Liver (tissue), 9 donors: ENCODE data around the gene PPFIBP1. TPM values are rescaled to one million over a fixed set of nuclear protein-coding genes. Genes with fewer than 3 reads are reported as not detected.

Experiments
- DNase-seq: peaks from one replicate; pipeline ENCODE4 v3.0.0-alpha.2; 2017; ENCODE audit warnings: low spot score
- H3K27ac ChIP-seq, 2 donors: one replicate each; pipeline ENCODE4 v1.7.0; 2013; ENCODE audit warnings: inconsistent platforms in 2 of 2, low read length in 2 of 2, control low read depth in 1 of 2, low read depth in 1 of 2, mild to moderate bottlenecking in 1 of 2
- H3K27me3 ChIP-seq, 4 donors: one replicate each; pipeline versions ENCODE4 v1.6.1 to v1.7.0; 2013; ENCODE audit warnings: low read length in 3 of 4, inconsistent platforms in 1 of 4, mild to moderate bottlenecking in 1 of 4, moderate library complexity in 1 of 4; ENCODE audit not compliant: control insufficient read depth in 4 of 4, insufficient read depth in 4 of 4
- H3K36me3 ChIP-seq, 4 donors: one replicate each; pipeline versions ENCODE4 v1.6.1 to v1.7.0; 2013; ENCODE audit warnings: low read length in 3 of 4, mild to moderate bottlenecking in 3 of 4, low read depth in 1 of 4, moderate library complexity in 1 of 4; ENCODE audit not compliant: control insufficient read depth in 4 of 4, insufficient read depth in 3 of 4
- H3K4me1 ChIP-seq, 4 donors: one replicate each; pipeline versions ENCODE4 v1.6.1 to v1.7.0; 2013; ENCODE audit warnings: low read length in 3 of 4, mild to moderate bottlenecking in 3 of 4, moderate library complexity in 1 of 4; ENCODE audit not compliant: control insufficient read depth in 4 of 4, insufficient read depth in 4 of 4
- H3K4me3 ChIP-seq, 3 donors: one replicate each; pipeline versions ENCODE4 v1.6.1 to v1.7.0; 2013; ENCODE audit warnings: low read length in 3 of 3, control low read depth in 1 of 3, low read depth in 1 of 3, mild to moderate bottlenecking in 1 of 3
- H3K9ac ChIP-seq, 2 donors: one replicate each; pipeline ENCODE4 v1.7.0; 2013; ENCODE audit warnings: low read length in 2 of 2, mild to moderate bottlenecking in 2 of 2, moderate library complexity in 2 of 2, control low read depth in 1 of 2, low read depth in 1 of 2
- H3K9me3 ChIP-seq, 4 donors: one replicate each; pipeline versions ENCODE4 v1.6.1 to v1.7.0; 2013; ENCODE audit warnings: low read length in 3 of 4; ENCODE audit not compliant: control insufficient read depth in 4 of 4
- EGR1 ChIP-seq, 2 donors: IDR thresholded peaks; 2 replicates each; pipeline ENCODE4 v1.6.1; 2016 to 2018; ENCODE audit warnings: antibody characterized with exemption in 2 of 2, low read depth in 2 of 2
- FOXA1 ChIP-seq: IDR thresholded peaks from 2 replicates; pipeline ENCODE4 v1.6.1; 2016; ENCODE audit warnings: antibody characterized with exemption
- HNF4A ChIP-seq, 2 donors: conservative IDR thresholded peaks; 2 replicates each; pipeline ENCODE4 v1.6.1; 2016; ENCODE audit warnings: antibody characterized with exemption in 2 of 2, mild to moderate bottlenecking in 2 of 2
- HNF4G ChIP-seq: IDR thresholded peaks from 2 replicates; pipeline ENCODE4 v1.6.1; 2016; ENCODE audit warnings: antibody characterized with exemption
- JUND ChIP-seq, 2 donors: IDR thresholded peaks; 2 replicates each; pipeline ENCODE4 v1.6.1; 2016; ENCODE audit warnings: antibody characterized with exemption in 2 of 2
- MAX ChIP-seq: IDR thresholded peaks from 2 replicates; pipeline ENCODE4 v1.6.1; 2016; ENCODE audit warnings: antibody characterized with exemption
- NR2F2 ChIP-seq: IDR thresholded peaks from 2 replicates; pipeline ENCODE4 v1.6.1; 2016; ENCODE audit warnings: antibody characterized with exemption
- RXRA ChIP-seq, 2 donors: IDR thresholded peaks; 2 replicates each; pipeline ENCODE4 v1.6.1; 2017 to 2018; ENCODE audit warnings: antibody characterized with exemption in 2 of 2, mild to moderate bottlenecking in 1 of 2
- SP1 ChIP-seq: IDR thresholded peaks from 2 replicates; pipeline ENCODE4 v1.6.1; 2018; ENCODE audit warnings: antibody characterized with exemption, mild to moderate bottlenecking
- TAF1 ChIP-seq: conservative IDR thresholded peaks from 2 replicates; pipeline ENCODE4 v1.6.1; 2016; ENCODE audit warnings: antibody characterized with exemption, mild to moderate bottlenecking
- YY1 ChIP-seq: IDR thresholded peaks from 2 replicates; pipeline ENCODE4 v1.6.1; 2016; ENCODE audit warnings: antibody characterized with exemption, mild to moderate bottlenecking
- ZBTB33 ChIP-seq: IDR thresholded peaks from 2 replicates; pipeline ENCODE4 v1.6.1; 2016; ENCODE audit warnings: antibody characterized with exemption
- WGBS: extraction: QIAGEN DNeasy Blood & Tissue Kit; methylation state at CpG from one replicate; pipeline ENCODE4 v1.1.7; 2013; 5-methylcytosine and 5-hydroxymethylcytosine counted together
- polyA plus RNA-seq, 2 donors: library from polyadenylated mRNA; stranded (reverse) in 1 of 2; unstranded in 1 of 2; fragments of 200-250 nt in 1 of 2; fragments of >200 nt in 1 of 2; fragmentation: Nextera tagmentation in 1 of 2; extraction: Ambion mirVana in 1 of 2; gene quantifications; one replicate each; pipeline versions ENCODE4 v1.2.1 to v1.2.3, GENCODE V29; 2013 to 2015
- total RNA-seq, 2 donors: library from RNA; depleted of rRNA; stranded (reverse); fragments of >200 nt; gene quantifications; one replicate each; pipeline ENCODE4 v1.2.3, GENCODE V29; 2014
- TF ChIP-seq, protein P1 (sequence below): IDR thresholded peaks from 2 replicates; pipeline ENCODE4 v1.6.1; 2016; ENCODE audit warnings: antibody characterized with exemption, mild to moderate bottlenecking
- donor health status: healthy.
- donor health status: healthy.
- donor health status: healthy.
- donor health status: healthy.
- donor health status: healthy.

PPFIBP1 gene
- total and polyA plus RNA-seq, 4 donors, result 10.5 to 65.8 (median 17.4) TPM

DNA sequence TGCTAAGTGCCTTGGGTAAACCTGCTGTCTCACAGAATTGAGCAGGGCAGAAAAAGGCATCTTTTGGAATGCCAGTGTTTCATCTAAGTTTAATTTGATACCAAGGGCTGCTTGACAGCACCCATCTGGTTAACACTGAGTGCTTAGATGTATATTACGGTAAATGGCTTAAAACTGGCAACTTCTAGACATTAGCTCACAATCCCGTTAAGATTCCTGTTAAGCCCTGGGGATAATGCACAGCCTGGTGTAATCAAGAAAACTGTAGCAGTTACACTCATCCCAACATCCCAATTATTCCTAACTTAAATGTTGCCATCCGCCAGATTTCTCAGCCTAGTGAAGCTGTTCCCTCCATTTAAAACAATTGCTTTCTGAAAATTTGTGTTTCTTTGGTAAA lies 29.9 kb downstream of the PPFIBP1 start:
- no peak overlapping the region for H3K9ac ChIP-seq
- no peaks in the 10 kb centered on the region for H3K9me3 ChIP-seq
- WGBS, result 92% methylated on average over 3 of the region's 3 CpGs
- H3K27me3 ChIP-seq, result no peaks in the 10 kb centered on the region
- DNase-seq, result no peak
- H3K36me3 ChIP-seq, result no peaks in the 10 kb centered on the region
- TF ChIP-seq YY1 (no peak), EGR1 (IDR thresholded peaks at IDR 0.05; ENCODE audit: low read depth in 2 of 2) (no peak), MAX (no peak), FOXA1 (no peak), HNF4G (no peak)
- TF ChIP-seq, protein P1, sequence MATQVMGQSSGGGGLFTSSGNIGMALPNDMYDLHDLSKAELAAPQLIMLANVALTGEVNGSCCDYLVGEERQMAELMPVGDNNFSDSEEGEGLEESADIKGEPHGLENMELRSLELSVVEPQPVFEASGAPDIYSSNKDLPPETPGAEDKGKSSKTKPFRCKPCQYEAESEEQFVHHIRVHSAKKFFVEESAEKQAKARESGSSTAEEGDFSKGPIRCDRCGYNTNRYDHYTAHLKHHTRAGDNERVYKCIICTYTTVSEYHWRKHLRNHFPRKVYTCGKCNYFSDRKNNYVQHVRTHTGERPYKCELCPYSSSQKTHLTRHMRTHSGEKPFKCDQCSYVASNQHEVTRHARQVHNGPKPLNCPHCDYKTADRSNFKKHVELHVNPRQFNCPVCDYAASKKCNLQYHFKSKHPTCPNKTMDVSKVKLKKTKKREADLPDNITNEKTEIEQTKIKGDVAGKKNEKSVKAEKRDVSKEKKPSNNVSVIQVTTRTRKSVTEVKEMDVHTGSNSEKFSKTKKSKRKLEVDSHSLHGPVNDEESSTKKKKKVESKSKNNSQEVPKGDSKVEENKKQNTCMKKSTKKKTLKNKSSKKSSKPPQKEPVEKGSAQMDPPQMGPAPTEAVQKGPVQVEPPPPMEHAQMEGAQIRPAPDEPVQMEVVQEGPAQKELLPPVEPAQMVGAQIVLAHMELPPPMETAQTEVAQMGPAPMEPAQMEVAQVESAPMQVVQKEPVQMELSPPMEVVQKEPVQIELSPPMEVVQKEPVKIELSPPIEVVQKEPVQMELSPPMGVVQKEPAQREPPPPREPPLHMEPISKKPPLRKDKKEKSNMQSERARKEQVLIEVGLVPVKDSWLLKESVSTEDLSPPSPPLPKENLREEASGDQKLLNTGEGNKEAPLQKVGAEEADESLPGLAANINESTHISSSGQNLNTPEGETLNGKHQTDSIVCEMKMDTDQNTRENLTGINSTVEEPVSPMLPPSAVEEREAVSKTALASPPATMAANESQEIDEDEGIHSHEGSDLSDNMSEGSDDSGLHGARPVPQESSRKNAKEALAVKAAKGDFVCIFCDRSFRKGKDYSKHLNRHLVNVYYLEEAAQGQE, result no peak
- no peak overlapping the region for H3K4me3 ChIP-seq
- peaks cover 11 to 55% (median 38%) of the 10 kb centered on the region in 4 donors for H3K4me1 ChIP-seq
- no peak overlapping the region for H3K27ac ChIP-seq

- no peak overlapping the region for H3K9ac ChIP-seq
- TF ChIP-seq ZBTB33 (no peak), JUND (IDR thresholded peaks at IDR 0.05) (no peak), NR2F2 (no peak), FOXA1 (no peak), RXRA (IDR thresholded peaks at IDR 0.05) (no peak), HNF4A (conservative IDR thresholded peaks at IDR 0.05) (no peak), HNF4G (no peak), TAF1 (no peak), SP1 (no peak)
- TF ChIP-seq, protein P1, result no peak
- H3K36me3 ChIP-seq, result no peaks in the 10 kb centered on the region
- H3K4me3 ChIP-seq, result no peak overlapping the region
- peak overlapping the region; percentile 43 to 58 for H3K27ac ChIP-seq
- H3K4me1 ChIP-seq, result peaks cover 8 to 49% (median 34%) of the 10 kb centered on the region in 4 donors
- no peak for DNase-seq
- H3K27me3 ChIP-seq, result no peaks in the 10 kb centered on the region
- no peaks in the 10 kb centered on the region for H3K9me3 ChIP-seq
- WGBS, result 74% methylated on average over 14 of the region's 14 CpGs
Measured at GRCh38 chr12:27554421-27555186, 30.6 kb downstream of the PPFIBP1 start.
